IMR-90 (cell line): ENCODE data around the gene TNFRSF25. TPM values are rescaled to one million over a fixed set of nuclear protein-coding genes. Genes with fewer than 3 reads are reported as not detected.

Experiments
- ATAC-seq: fragments of 200-7000 bp; cut with Tn5 transposase; 2 replicates; pipeline ENCODE4 v1.9.1; 2020; ENCODE audit warnings: low read depth, mild to moderate bottlenecking, moderate library complexity
- BruUV-seq: library from RNA; stranded (reverse); fragments of 400-500 nt; replicated peaks from 2 replicates; lab custom pipeline; 2021; lab: Mats Ljungman, UMichigan
- CTCF ChIA-PET: fragments of 300-600 bp; formaldehyde crosslinking; extraction: SDS; loops from one replicate; lab custom pipeline; 2021; ENCODE audit warnings: antibody characterized with exemption; lab: Yijun Ruan, JAX
- POLR2A ChIA-PET: fragments of 300-600 bp; sonication (Branson Sonifier 250); formaldehyde crosslinking; loops from one replicate; lab custom pipeline; 2022; ENCODE audit warnings: antibody characterized with exemption; ENCODE audit not compliant: unreplicated experiment; lab: Charles Lee
- DNase-seq: peaks from one replicate; pipeline ENCODE4 v3.0.0; 2013
- H2AFZ ChIP-seq: replicated peaks from 2 replicates; pipeline ENCODE3; 2013; ENCODE audit warnings: low read length, mild to moderate bottlenecking; ENCODE audit not compliant: poor library complexity
- H2AK5ac ChIP-seq: 2 replicates; pipeline ENCODE4 v1.6.1; 2013; ENCODE audit warnings: low read depth, low read length, inconsistent platforms
- H2AK9ac ChIP-seq: replicated peaks from 2 replicates; pipeline ENCODE3; 2013; ENCODE audit warnings: mild to moderate bottlenecking, low read depth, low read length, moderate library complexity; ENCODE audit not compliant: poor library complexity
- H2BK120ac ChIP-seq: 2 replicates; pipeline ENCODE4 v1.6.1; 2013; ENCODE audit warnings: low read depth, low read length, inconsistent platforms
- H2BK15ac ChIP-seq: 3 replicates; pipeline ENCODE4 v1.6.1; 2013; ENCODE audit warnings: low read depth, low read length, inconsistent platforms
- H2BK20ac ChIP-seq: 2 replicates; pipeline ENCODE4 v1.6.1; 2013; ENCODE audit warnings: low read depth, mild to moderate bottlenecking, inconsistent platforms, low read length, moderate library complexity
- H2BK5ac ChIP-seq: 2 replicates; pipeline ENCODE4 v1.6.1; 2013; ENCODE audit warnings: mild to moderate bottlenecking, low read depth, low read length, inconsistent platforms; ENCODE audit not compliant: poor library complexity, severe bottlenecking
- H3K14ac ChIP-seq: replicated peaks from 2 replicates; pipeline ENCODE4 v1.6.1; 2013; ENCODE audit warnings: low read depth, low read length, inconsistent platforms
- H3K18ac ChIP-seq: 2 replicates; pipeline ENCODE4 v1.6.1; 2013; ENCODE audit warnings: low read depth, low read length, control low read depth
- H3K23ac ChIP-seq: 2 replicates; pipeline ENCODE4 v1.6.1; 2013; ENCODE audit warnings: low read depth, low read length, inconsistent platforms
- H3K27ac ChIP-seq: 2 replicates; pipeline ENCODE4 v1.5.1; 2013; ENCODE audit warnings: mild to moderate bottlenecking, control low read depth, low read length; ENCODE audit not compliant: insufficient read depth
- H3K27me3 ChIP-seq: 2 replicates; pipeline ENCODE4 v1.6.1; 2013; ENCODE audit warnings: low read length; ENCODE audit not compliant: control insufficient read depth, insufficient read depth
- H3K36me3 ChIP-seq: 2 replicates; pipeline ENCODE4 v1.6.1; 2013; ENCODE audit warnings: low read length, mixed read lengths; ENCODE audit not compliant: control insufficient read depth, insufficient read depth
- H3K4ac ChIP-seq: 2 replicates; pipeline ENCODE4 v1.6.1; 2013; ENCODE audit warnings: low read depth, low read length, inconsistent platforms
- H3K4me1 ChIP-seq: 2 replicates; pipeline ENCODE4 v1.6.1; 2013; ENCODE audit warnings: low read length, mixed read lengths; ENCODE audit not compliant: control insufficient read depth, insufficient read depth
- H3K4me2 ChIP-seq: 2 replicates; pipeline ENCODE4 v1.6.1; 2013; ENCODE audit warnings: low read depth, mild to moderate bottlenecking, control low read depth, low read length, moderate library complexity
- H3K4me3 ChIP-seq: 2 replicates; pipeline ENCODE4 v1.5.1; 2013; ENCODE audit warnings: low read depth, mild to moderate bottlenecking, control low read depth, low read length, moderate library complexity; ENCODE audit not compliant: insufficient read depth
- H3K56ac ChIP-seq: 2 replicates; pipeline ENCODE4 v1.6.1; 2013; ENCODE audit warnings: low read length, inconsistent platforms; ENCODE audit not compliant: insufficient read depth; ENCODE audit errors: extremely low read depth
- H3K79me1 ChIP-seq, 2 experiments: 2 replicates each; pipeline ENCODE4 v1.6.1; 2013; ENCODE audit warnings: low read length in 2 of 2, inconsistent platforms in 1 of 2, low read depth in 1 of 2
- H3K9ac ChIP-seq: 2 replicates; pipeline ENCODE4 v1.6.1; 2013; ENCODE audit warnings: low read depth, low read length, control low read depth
- H3K9me1 ChIP-seq: 2 replicates; pipeline ENCODE4 v1.6.1; 2013; ENCODE audit warnings: low read length, inconsistent platforms; ENCODE audit not compliant: insufficient read depth
- H3K9me3 ChIP-seq: 2 replicates; pipeline ENCODE4 v1.6.1; 2013; ENCODE audit warnings: low read length; ENCODE audit not compliant: control insufficient read depth, insufficient read depth
- H4K20me1 ChIP-seq: 2 replicates; pipeline ENCODE4 v1.6.1; 2013; ENCODE audit warnings: low read length, inconsistent platforms; ENCODE audit not compliant: insufficient read depth
- H4K5ac ChIP-seq: 2 replicates; pipeline ENCODE4 v1.6.1; 2013; ENCODE audit warnings: mild to moderate bottlenecking, low read depth, low read length, control low read depth
- H4K8ac ChIP-seq, 2 experiments: 2 replicates each; pipeline ENCODE4 v1.6.1; 2013; ENCODE audit warnings: low read depth in 2 of 2, low read length in 2 of 2, control low read depth in 1 of 2, inconsistent platforms in 1 of 2
- H4K91ac ChIP-seq: 2 replicates; pipeline ENCODE4 v1.6.1; 2013; ENCODE audit warnings: low read depth, low read length, inconsistent platforms; ENCODE audit not compliant: insufficient read depth
- POLR2A ChIP-seq: IDR thresholded peaks from 2 replicates; pipeline ENCODE4 v1.6.1; 2012; ENCODE audit warnings: mild to moderate bottlenecking, low read depth, low read length
- WGBS, 2 experiments: methylation state at CpG; one replicate each; pipeline versions ENCODE4 v1.1.5 to v1.1.7; 2013; ENCODE audit warnings: missing lambda C conversion rate in 2 of 2; ENCODE audit not compliant: insufficient read length in 1 of 2; ENCODE audit errors: extremely low coverage in 2 of 2; 5-methylcytosine and 5-hydroxymethylcytosine counted together
- dilution Hi-C: fragments of 300-500 bp; cut with HindIII; formaldehyde crosslinking; loops from one replicate; pipeline ENCODE4 v1.14.3; 2018; ENCODE audit warnings: low sequenced_read_pairs; ENCODE audit not compliant: unreplicated experiment
- in situ Hi-C: fragments of 300-500 bp; cut with MboI; formaldehyde crosslinking; loops from 3 replicates; pipeline ENCODE4 v1.14.3; 2019; ENCODE audit warnings: low sequenced_read_pairs, inconsistent platforms, mixed read lengths
- intact Hi-C: fragments of 100-400 bp; cut with micrococcal nuclease; formaldehyde crosslinking; loops from 2 replicates; pipeline ENCODE4 v1.10.0; 2022
- polyA plus RNA-seq, 3 experiments: library from polyadenylated mRNA; depleted of rRNA; stranded (reverse); fragments of >200 nt; gene quantifications; 2 replicates each; pipeline ENCODE4 v1.2.3, GENCODE V29; 2012; ENCODE audit warnings: low replicate concordance in 1 of 3
- total RNA-seq: library from RNA; depleted of rRNA; stranded (reverse); fragments of >200 nt; gene quantifications from 2 replicates; pipeline ENCODE4 v1.2.3, GENCODE V29; 2012

TNFRSF25 gene
- total and polyA plus RNA-seq, 2 of the 4 experiments (the other 2 are of a cell fraction) = 1.3 to 11.2 TPM

- H3K56ac ChIP-seq = no peak overlapping the region
- H3K9me1 ChIP-seq = no peaks in the 10 kb centered on the region
- H2BK15ac ChIP-seq = no peak overlapping the region
- no peaks in the 10 kb centered on the region for H3K9me3 ChIP-seq
- intact Hi-C loops (no loop called here), dilution Hi-C loops (no loop called here), in situ Hi-C loops (no loop called here)
- ATAC-seq (no peak), DNase-seq (no peak)
- peaks cover 36% of the 10 kb centered on the region for H3K36me3 ChIP-seq
- no peak overlapping the region for H3K4me3 ChIP-seq
- no peak overlapping the region for H2AFZ ChIP-seq
- H4K8ac ChIP-seq = no peak overlapping the region
- no peak for TF ChIP-seq POLR2A
- no peak overlapping the region for H2BK5ac ChIP-seq
- no peak overlapping the region for H3K18ac ChIP-seq
- H3K23ac ChIP-seq = no peak overlapping the region
- H3K9ac ChIP-seq = no peak overlapping the region
- CTCF ChIA-PET = no interaction called here
- no peak overlapping the region for H2AK5ac ChIP-seq
- H3K4ac ChIP-seq = no peak overlapping the region
- no peak overlapping the region for H3K14ac ChIP-seq
- H2BK120ac ChIP-seq = no peak overlapping the region
- H3K27ac ChIP-seq = no peak overlapping the region
- BruUV-seq = no TSS peak
- H3K79me1 ChIP-seq = no peaks in the 10 kb centered on the region
- peaks cover 10% of the 10 kb centered on the region for H3K27me3 ChIP-seq
- H3K4me2 ChIP-seq = no peak overlapping the region
- WGBS, 2 experiments = 67% methylated on average over 1 of the region's 5 CpGs; no CpG with 5 or more reads in 1 of the 2 experiments
- POLR2A ChIA-PET = no interaction called here
- no peaks in the 10 kb centered on the region for H3K4me1 ChIP-seq
- H2BK20ac ChIP-seq = no peak overlapping the region
- no peaks in the 10 kb centered on the region for H4K20me1 ChIP-seq
- H4K91ac ChIP-seq = no peak overlapping the region
- no peak overlapping the region for H4K5ac ChIP-seq
- H2AK9ac ChIP-seq = no peak overlapping the region
These were observed 1.1 kb downstream of the TNFRSF25 start for GRCh38 chr1:6464915-6465314.
